GM23338 (cell line): ENCODE data around the gene CYFIP2.

Source experiments
- CREB1 ChIP-seq: fragments of 250-450 bp; sonication (Bioruptor Pico); IDR thresholded peaks from 2 replicates; pipeline ENCODE4 v1.5.0; 2020; ENCODE audit warnings: low read depth, mild to moderate bottlenecking, moderate library complexity
- EZH2 ChIP-seq: fragments of 200-600 bp; sonication (generic); IDR thresholded peaks from one replicate; pipeline ENCODE4 v1.8.0; 2017; ENCODE audit warnings: antibody characterized with exemption, mild to moderate bottlenecking, low read depth; ENCODE audit not compliant: unreplicated experiment
- TF ChIP-seq, protein P1 (sequence below), 2 experiments: fragments of 200-600 bp in 1 of 2; sonication (generic) in 1 of 2; conservative IDR thresholded peaks; 2 replicates each; pipeline versions ENCODE4 v1.5.1 to v1.6.1; 2016 to 2017; ENCODE audit warnings: antibody characterized with exemption in 2 of 2, low read depth in 2 of 2, mild to moderate bottlenecking in 2 of 2, moderate library complexity in 1 of 2

DNA sequence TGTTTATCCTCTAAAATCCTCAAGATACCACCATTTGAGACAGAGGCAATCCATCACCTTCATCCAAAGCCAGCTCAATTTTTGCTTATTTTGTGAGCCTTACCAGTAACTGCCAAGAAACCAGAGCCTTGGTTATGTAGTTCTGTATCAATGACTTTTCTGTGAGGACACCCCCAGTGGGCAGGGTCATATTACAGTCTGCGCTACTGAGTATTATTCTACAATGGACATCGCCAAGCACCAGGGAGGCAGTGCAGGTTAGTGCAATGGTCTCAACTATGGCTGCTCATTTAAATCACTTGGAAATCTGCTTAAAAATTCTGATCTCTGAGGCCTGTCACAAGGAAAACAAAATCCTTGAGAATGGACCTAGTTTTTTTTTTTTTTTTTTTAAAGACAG is 103.6 kb downstream of the CYFIP2 start:
- TF ChIP-seq EZH2 (no peak), CREB1 (CRISPR knock-in tag) (no peak)
- TF ChIP-seq, protein P1, sequence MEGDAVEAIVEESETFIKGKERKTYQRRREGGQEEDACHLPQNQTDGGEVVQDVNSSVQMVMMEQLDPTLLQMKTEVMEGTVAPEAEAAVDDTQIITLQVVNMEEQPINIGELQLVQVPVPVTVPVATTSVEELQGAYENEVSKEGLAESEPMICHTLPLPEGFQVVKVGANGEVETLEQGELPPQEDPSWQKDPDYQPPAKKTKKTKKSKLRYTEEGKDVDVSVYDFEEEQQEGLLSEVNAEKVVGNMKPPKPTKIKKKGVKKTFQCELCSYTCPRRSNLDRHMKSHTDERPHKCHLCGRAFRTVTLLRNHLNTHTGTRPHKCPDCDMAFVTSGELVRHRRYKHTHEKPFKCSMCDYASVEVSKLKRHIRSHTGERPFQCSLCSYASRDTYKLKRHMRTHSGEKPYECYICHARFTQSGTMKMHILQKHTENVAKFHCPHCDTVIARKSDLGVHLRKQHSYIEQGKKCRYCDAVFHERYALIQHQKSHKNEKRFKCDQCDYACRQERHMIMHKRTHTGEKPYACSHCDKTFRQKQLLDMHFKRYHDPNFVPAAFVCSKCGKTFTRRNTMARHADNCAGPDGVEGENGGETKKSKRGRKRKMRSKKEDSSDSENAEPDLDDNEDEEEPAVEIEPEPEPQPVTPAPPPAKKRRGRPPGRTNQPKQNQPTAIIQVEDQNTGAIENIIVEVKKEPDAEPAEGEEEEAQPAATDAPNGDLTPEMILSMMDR (conservative IDR thresholded peaks at IDR 0.05; ENCODE audit: low read depth in 2 of 2), result no peak
